Purkinje cell (primary cell): ENCODE data around the gene OR4K13. TPM values are rescaled to one million over a fixed set of nuclear protein-coding genes. Genes with fewer than 3 reads are reported as not detected.

Source experiments
- polyA plus RNA-seq: library from polyadenylated mRNA; unstranded; fragments of >200 nt; fragmentation: Nextera tagmentation; gene quantifications from 2 replicates; pipeline ENCODE4 v1.2.1, GENCODE V29; 2014

The OR4K13 gene, protein sequence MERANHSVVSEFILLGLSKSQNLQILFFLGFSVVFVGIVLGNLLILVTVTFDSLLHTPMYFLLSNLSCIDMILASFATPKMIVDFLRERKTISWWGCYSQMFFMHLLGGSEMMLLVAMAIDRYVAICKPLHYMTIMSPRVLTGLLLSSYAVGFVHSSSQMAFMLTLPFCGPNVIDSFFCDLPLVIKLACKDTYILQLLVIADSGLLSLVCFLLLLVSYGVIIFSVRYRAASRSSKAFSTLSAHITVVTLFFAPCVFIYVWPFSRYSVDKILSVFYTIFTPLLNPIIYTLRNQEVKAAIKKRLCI
- polyA plus RNA-seq = not detected in 2 replicates

GRCh38 chr14:20035938-20036337 is at the start of gene OR4K13:
Gene OR4K13, minus strand, starts transcription at chr14:20036038. Its CDS starts 1,280 bp downstream, at chr14:20034758.

DNA sequence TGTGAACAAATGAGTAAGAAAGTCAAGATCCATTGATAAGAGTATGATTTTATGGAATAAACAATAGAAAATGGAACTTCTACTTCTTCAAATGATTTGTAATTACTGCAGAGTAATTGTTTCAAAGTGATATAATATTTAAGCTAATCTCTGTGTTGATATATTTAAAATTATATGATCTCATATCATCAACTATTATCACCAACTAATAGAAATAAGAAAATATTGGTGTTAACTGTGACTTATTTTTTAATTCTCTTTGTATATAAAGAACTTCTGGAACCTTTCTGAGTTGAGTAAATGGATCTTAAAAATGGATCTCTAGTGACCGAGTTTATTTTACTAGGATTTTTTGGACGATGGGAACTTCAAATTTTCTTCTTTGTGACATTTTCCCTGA is 23.9 kb upstream of the OR4K13 start, which contains the start of gene OR4L1:
Gene OR4L1, plus strand, starts transcription at position 301 of the 400 bp plus-strand sequence. Its CDS starts 0 bp downstream, at position 301.

GRCh38 chr14:20019257-20019865 is 16.5 kb downstream of the OR4K13 start, which contains the start of gene OR4K14:
Gene OR4K14, minus strand, starts transcription at chr14:20019307. Its CDS starts 4,114 bp downstream, at chr14:20015193.

DNA sequence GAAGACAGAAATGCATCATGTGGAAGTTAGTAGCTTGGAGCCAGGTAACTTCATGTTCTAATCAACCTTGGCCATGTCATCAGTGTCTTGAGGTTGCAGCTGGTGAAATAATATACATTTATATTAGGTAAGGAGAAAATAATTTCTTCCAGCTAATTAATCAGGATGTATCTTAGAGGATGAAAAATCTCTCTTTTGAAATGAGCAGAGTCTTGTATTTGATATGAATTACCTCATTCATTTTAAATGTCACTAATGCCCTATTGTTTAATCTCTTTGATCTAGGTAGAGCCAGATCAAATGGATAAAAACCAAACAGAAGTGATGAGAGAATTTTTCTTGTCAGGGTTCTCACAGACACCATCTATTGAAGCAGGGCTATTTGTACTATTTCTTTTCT is 34.0 kb downstream of the OR4K13 start, which contains the start of gene OR4Q2:
Gene OR4Q2, plus strand, starts transcription at position 301 of the 400 bp plus-strand sequence.

Other genes with a start within 250 kb of the OR4K13 start
- gene OR4N2, start 232.3 kb downstream of the OR4K13 start, polyA plus RNA-seq = not detected in 2 replicates
- gene OR4K2, start 160.9 kb downstream of the OR4K13 start, polyA plus RNA-seq = not detected in 2 replicates
- gene OR4K5, start 115.4 kb downstream of the OR4K13 start, polyA plus RNA-seq = not detected in 2 replicates
- gene OR4K1, start 105.1 kb downstream of the OR4K13 start, polyA plus RNA-seq = not detected in 2 replicates
- not detected in 2 replicates for gene OR4K15, start 60.4 kb downstream of the OR4K13 start, polyA plus RNA-seq
- not detected in 2 replicates for gene OR4Q2, start 33.9 kb downstream of the OR4K13 start, polyA plus RNA-seq
- gene OR4K14, start 16.7 kb downstream of the OR4K13 start, polyA plus RNA-seq = not detected in 2 replicates
- gene OR4L1, start 24.0 kb upstream of the OR4K13 start, polyA plus RNA-seq = not detected in 2 replicates
- gene OR4K17, start 74.7 kb upstream of the OR4K13 start, polyA plus RNA-seq = not detected in 2 replicates
- gene OR4N5, start 102.8 kb upstream of the OR4K13 start, polyA plus RNA-seq = not detected in 2 replicates
- gene OR11G2, start 154.9 kb upstream of the OR4K13 start, polyA plus RNA-seq = 0.10 TPM in 1 of 2 replicates, not detected in the other
- gene OR11H6, start 187.7 kb upstream of the OR4K13 start, polyA plus RNA-seq = not detected in 2 replicates
- not detected in 2 replicates for gene OR11H7, start 192.9 kb upstream of the OR4K13 start, polyA plus RNA-seq
- gene OR11H4, start 203.2 kb upstream of the OR4K13 start, polyA plus RNA-seq = not detected in 2 replicates